ENCODE measurements around the gene POU6F2. TPM values are rescaled to one million over a fixed set of nuclear protein-coding genes. Genes with fewer than 3 reads are reported as not detected.

The POU6F2 gene
- total and polyA plus RNA-seq, 2 of the 4 experiments (the other 2 are of a cell fraction), result not detected

- no peaks in the 10 kb centered on the region for H3K4me1 ChIP-seq (ENCODE audit: control insufficient read depth, insufficient read depth, low read length)
- no peak overlapping the region for H2AK5ac ChIP-seq (ENCODE audit: low read depth, low read length)
- intact Hi-C loops (cut with micrococcal nuclease), result no loop called here
- no peaks in the 10 kb centered on the region for H4K20me1 ChIP-seq (ENCODE audit: insufficient read depth, low read length)
- H3K36me3 ChIP-seq (ENCODE audit: control insufficient read depth, insufficient read depth, low read length), result no peaks in the 10 kb centered on the region
- H3K14ac ChIP-seq (replicated peaks; ENCODE audit: low read depth, low read length), result no peak overlapping the region
- H2AK9ac ChIP-seq (replicated peaks; ENCODE audit: low read depth, low read length, poor library complexity), result no peak overlapping the region
- no peaks in the 10 kb centered on the region for H3K79me1 ChIP-seq (ENCODE audit: low read depth in 1 of 2, low read length in 2 of 2)
- DNase-seq (no peak), ATAC-seq (ENCODE audit: low read depth) (no peak)
- dilution Hi-C loops (cut with HindIII; ENCODE audit: low sequenced_read_pairs, unreplicated experiment), result no loop called here
- TF ChIP-seq FOS (IDR thresholded peaks at IDR 0.05; ENCODE audit: low read depth, low read length) (no peak), MAFK (IDR thresholded peaks at IDR 0.05; ENCODE audit: low read depth, low read length) (no peak), SMC3 (IDR thresholded peaks at IDR 0.05; ENCODE audit: low read depth, low read length) (no peak), CHD1 (IDR thresholded peaks at IDR 0.05; ENCODE audit: low read depth, low read length) (no peak), RFX5 (IDR thresholded peaks at IDR 0.05; ENCODE audit: low read depth, low read length) (no peak), CEBPB (IDR thresholded peaks at IDR 0.05; ENCODE audit: low read depth, low read length) (no peak), RAD21 (IDR thresholded peaks at IDR 0.05; ENCODE audit: low read length) (no peak), MXI1 (IDR thresholded peaks at IDR 0.05; ENCODE audit: borderline replicate concordance, low read depth, low read length) (no peak), POLR2A (IDR thresholded peaks at IDR 0.05; ENCODE audit: low read depth, low read length) (no peak), NFE2L2 (IDR thresholded peaks at IDR 0.05; ENCODE audit: low read depth, low read length) (no peak), RCOR1 (IDR thresholded peaks at IDR 0.05; ENCODE audit: insufficient replicate concordance, low read length) (no peak), MAZ (IDR thresholded peaks at IDR 0.05; ENCODE audit: borderline replicate concordance, low read depth, low read length) (no peak), ELK1 (IDR thresholded peaks at IDR 0.05; ENCODE audit: borderline replicate concordance, low read depth, low read length) (no peak), BHLHE40 (IDR thresholded peaks at IDR 0.05; ENCODE audit: low read depth, low read length) (no peak)
- TF ChIP-seq, protein P1, sequence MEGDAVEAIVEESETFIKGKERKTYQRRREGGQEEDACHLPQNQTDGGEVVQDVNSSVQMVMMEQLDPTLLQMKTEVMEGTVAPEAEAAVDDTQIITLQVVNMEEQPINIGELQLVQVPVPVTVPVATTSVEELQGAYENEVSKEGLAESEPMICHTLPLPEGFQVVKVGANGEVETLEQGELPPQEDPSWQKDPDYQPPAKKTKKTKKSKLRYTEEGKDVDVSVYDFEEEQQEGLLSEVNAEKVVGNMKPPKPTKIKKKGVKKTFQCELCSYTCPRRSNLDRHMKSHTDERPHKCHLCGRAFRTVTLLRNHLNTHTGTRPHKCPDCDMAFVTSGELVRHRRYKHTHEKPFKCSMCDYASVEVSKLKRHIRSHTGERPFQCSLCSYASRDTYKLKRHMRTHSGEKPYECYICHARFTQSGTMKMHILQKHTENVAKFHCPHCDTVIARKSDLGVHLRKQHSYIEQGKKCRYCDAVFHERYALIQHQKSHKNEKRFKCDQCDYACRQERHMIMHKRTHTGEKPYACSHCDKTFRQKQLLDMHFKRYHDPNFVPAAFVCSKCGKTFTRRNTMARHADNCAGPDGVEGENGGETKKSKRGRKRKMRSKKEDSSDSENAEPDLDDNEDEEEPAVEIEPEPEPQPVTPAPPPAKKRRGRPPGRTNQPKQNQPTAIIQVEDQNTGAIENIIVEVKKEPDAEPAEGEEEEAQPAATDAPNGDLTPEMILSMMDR (conservative IDR thresholded peaks at IDR 0.05; ENCODE audit: low read depth, low read length), result no peak
- TF ChIP-seq, protein P2, sequence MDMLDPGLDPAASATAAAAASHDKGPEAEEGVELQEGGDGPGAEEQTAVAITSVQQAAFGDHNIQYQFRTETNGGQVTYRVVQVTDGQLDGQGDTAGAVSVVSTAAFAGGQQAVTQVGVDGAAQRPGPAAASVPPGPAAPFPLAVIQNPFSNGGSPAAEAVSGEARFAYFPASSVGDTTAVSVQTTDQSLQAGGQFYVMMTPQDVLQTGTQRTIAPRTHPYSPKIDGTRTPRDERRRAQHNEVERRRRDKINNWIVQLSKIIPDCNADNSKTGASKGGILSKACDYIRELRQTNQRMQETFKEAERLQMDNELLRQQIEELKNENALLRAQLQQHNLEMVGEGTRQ (IDR thresholded peaks at IDR 0.05; ENCODE audit: low read depth, low read length), result no peak
- H3K18ac ChIP-seq (ENCODE audit: low read depth, low read length), result no peak overlapping the region
- ChIA-PET POLR2A (ENCODE audit: unreplicated experiment) (no interaction called here), CTCF (no interaction called here)
- no peak overlapping the region for H3K4me3 ChIP-seq (ENCODE audit: insufficient read depth, low read depth, low read length)
- H2BK5ac ChIP-seq (ENCODE audit: low read depth, low read length, poor library complexity, severe bottlenecking), result no peak overlapping the region
- no peaks in the 10 kb centered on the region for H3K27me3 ChIP-seq (ENCODE audit: control insufficient read depth, insufficient read depth, low read length)
- BruUV-seq (replicated peaks), result no TSS peak
- no peak overlapping the region for H4K8ac ChIP-seq (ENCODE audit: low read depth in 2 of 2, low read length in 2 of 2)
- no peak overlapping the region for H3K9ac ChIP-seq (ENCODE audit: low read depth, low read length)
- H2BK120ac ChIP-seq (ENCODE audit: low read depth, low read length), result no peak overlapping the region
- 61% methylated on average over 9 of the region's 26 CpGs; no CpG with 5 or more reads in 1 of the 2 experiments for WGBS, 2 experiments (ENCODE audit: extremely low coverage in 2 of 2, insufficient read length in 1 of 2)
- no peaks in the 10 kb centered on the region for H3K9me1 ChIP-seq (ENCODE audit: insufficient read depth, low read length)
- H3K23ac ChIP-seq (ENCODE audit: low read depth, low read length), result no peak overlapping the region
- no peak overlapping the region for H3K27ac ChIP-seq (ENCODE audit: insufficient read depth, low read length)
- no peak overlapping the region for H4K5ac ChIP-seq (ENCODE audit: low read depth, low read length)
- no peak overlapping the region for H4K91ac ChIP-seq (ENCODE audit: insufficient read depth, low read depth, low read length)
- no peak overlapping the region for H2BK20ac ChIP-seq (ENCODE audit: low read depth, low read length)
- no peak overlapping the region for H2BK15ac ChIP-seq (ENCODE audit: low read depth, low read length)
- H2AFZ ChIP-seq (replicated peaks; ENCODE audit: low read length, poor library complexity), result no peak overlapping the region
- in situ Hi-C loops (cut with MboI; ENCODE audit: low sequenced_read_pairs), result no loop called here
- H3K4ac ChIP-seq (ENCODE audit: low read depth, low read length), result no peak overlapping the region
- no peak overlapping the region for H3K56ac ChIP-seq (ENCODE audit: extremely low read depth, insufficient read depth, low read length)
- H3K4me2 ChIP-seq (ENCODE audit: low read depth, low read length), result no peak overlapping the region
- no peaks in the 10 kb centered on the region for H3K9me3 ChIP-seq (ENCODE audit: control insufficient read depth, insufficient read depth, low read length)
Measured at GRCh38 chr7:39130857-39131526, 153.3 kb downstream of the POU6F2 start.

Measured in IMR-90 (cell line).